GM10266 (cell line): ENCODE measurements around the gene TPCN1.

Experiments
- DNase-seq: peaks from one replicate; pipeline ENCODE4 v3.0.0; 2012; ENCODE audit errors: extremely low spot score
- TF ChIP-seq, protein P1 (sequence below): IDR thresholded peaks from 2 replicates; pipeline ENCODE4 v1.5.1; 2012; ENCODE audit warnings: mild to moderate bottlenecking, low read depth; ENCODE audit not compliant: control insufficient read depth, insufficient read depth; ENCODE audit errors: missing control alignments

The TPCN1 gene

DNA sequence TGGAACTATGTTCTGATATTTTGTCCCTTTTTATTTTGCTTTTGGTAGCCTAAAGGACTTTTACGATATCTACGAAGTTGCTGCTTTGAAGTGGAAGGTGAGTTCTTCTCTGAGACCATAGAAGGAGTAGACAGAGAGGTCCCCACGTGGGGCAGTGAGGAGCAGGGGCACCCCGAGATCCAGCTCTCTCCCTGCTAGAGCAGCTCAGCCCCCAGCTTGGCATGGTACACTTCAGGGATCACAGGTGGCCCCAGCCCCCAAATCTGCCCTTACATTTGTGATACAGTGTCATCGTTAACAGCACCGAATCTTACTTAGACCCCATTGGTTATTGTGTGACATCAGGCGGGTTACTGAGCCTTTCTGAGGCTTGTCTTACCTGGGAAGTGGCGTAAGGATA, 56.9 kb downstream of the TPCN1 start:
- TF ChIP-seq, protein P1, sequence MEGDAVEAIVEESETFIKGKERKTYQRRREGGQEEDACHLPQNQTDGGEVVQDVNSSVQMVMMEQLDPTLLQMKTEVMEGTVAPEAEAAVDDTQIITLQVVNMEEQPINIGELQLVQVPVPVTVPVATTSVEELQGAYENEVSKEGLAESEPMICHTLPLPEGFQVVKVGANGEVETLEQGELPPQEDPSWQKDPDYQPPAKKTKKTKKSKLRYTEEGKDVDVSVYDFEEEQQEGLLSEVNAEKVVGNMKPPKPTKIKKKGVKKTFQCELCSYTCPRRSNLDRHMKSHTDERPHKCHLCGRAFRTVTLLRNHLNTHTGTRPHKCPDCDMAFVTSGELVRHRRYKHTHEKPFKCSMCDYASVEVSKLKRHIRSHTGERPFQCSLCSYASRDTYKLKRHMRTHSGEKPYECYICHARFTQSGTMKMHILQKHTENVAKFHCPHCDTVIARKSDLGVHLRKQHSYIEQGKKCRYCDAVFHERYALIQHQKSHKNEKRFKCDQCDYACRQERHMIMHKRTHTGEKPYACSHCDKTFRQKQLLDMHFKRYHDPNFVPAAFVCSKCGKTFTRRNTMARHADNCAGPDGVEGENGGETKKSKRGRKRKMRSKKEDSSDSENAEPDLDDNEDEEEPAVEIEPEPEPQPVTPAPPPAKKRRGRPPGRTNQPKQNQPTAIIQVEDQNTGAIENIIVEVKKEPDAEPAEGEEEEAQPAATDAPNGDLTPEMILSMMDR, result no peak
- no peak for DNase-seq

DNA sequence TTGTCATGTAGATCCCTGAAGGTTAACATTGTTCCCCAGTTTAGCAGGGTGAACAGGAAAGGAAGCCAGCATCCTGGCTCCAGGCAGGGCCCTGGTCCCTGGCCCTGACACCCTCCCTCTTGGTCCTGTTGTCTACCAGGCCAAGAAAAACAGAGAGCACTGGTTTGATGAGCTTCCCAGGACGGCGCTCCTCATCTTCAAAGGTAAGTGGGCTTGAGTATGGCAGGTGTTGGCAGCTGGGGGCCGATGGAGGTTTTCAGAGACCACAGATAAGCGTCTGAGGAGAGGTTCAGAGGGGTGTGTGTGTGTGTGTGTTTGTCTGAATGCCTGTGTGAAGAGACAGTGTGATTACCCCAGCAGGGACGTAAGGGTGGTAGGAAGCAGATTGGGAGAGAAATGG, 57.4 kb downstream of the TPCN1 start:
- no peak for DNase-seq
- TF ChIP-seq, protein P1, result no peak

DNA sequence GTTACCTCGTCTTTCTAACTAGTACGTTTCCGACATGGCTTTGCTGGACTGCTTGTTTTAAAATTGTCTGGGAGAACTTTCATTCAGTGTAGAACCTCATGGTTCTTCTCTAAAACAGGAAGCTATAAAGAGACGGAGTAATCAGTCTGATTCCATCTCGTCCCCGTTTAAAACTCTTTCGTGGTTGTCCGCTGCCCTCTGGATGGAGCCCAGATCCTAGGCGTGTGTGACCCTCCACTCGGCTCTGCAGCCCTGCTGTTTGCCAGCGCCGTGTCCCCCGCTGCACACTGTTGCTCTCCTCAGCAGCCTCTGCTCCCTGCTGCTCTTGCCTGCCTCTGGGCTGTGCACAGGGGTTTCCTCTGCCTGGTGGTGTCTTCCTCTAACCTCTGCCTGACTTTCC, 63.5 kb downstream of the TPCN1 start:
- DNase-seq, result no peak
- TF ChIP-seq, protein P1, result no peak

DNA sequence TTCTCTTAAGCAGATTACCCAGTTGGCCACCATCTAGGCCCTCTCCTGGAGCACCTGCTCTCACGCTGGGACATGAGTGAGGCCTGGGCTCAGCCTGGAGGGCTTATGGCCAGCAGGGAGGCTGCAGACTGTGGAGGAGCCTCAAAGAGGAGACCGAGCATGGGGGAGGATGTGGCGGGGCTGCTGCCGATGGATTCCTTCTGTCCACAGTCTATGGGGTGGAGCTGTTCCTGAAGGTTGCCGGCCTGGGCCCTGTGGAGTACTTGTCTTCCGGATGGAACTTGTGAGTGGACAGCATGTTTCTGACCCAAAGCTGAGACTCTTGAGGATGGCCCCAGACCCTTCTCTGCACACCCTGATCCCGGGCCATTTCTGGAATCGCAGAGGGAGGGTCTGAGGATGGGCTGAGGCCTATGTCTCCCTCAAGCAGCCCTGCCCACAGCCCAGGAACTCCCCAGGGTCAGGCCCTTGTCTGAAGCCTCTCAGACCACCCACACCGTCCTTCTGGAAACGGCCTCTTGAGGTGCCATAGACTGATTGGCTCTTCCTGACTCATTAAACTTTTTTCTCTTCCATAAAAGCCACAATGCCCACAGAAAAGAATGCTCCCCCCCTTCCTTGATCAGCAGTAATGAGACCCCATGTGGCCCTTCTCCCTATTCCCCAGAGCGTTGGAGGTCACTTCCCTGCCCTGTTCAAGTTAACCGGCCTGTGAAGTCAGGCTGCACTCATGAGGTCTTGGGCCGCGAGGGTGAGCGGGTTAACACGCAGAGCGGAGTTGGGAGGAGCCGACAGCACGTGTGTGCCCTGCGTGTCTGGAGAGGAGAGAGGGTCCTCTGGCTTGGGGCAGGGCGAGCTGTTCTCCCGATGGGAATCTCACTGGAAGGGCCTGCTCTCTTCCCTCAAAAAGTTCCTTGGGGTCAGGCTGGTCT, 64.7 kb downstream of the TPCN1 start:
- TF ChIP-seq, protein P1, result no peak
- no peak for DNase-seq

DNA sequence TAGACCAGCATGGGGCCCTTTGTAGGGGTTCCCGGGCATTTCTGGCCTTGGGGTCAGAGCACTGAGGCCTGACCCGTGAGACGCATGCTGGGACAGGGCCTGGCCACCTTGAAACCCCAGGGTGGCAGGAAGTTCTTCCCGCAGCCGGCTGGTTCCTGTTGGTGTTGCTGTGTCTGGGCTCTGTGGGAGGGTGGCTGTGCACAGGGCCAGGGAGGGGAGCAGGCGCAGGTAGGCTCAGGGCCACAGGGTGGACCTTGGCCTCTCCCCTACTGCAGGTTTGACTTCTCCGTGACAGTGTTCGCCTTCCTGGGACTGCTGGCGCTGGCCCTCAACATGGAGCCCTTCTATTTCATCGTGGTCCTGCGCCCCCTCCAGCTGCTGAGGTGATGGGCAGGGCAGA, 65.4 kb downstream of the TPCN1 start:
- TF ChIP-seq, protein P1, result no peak
- DNase-seq, result no peak

DNA sequence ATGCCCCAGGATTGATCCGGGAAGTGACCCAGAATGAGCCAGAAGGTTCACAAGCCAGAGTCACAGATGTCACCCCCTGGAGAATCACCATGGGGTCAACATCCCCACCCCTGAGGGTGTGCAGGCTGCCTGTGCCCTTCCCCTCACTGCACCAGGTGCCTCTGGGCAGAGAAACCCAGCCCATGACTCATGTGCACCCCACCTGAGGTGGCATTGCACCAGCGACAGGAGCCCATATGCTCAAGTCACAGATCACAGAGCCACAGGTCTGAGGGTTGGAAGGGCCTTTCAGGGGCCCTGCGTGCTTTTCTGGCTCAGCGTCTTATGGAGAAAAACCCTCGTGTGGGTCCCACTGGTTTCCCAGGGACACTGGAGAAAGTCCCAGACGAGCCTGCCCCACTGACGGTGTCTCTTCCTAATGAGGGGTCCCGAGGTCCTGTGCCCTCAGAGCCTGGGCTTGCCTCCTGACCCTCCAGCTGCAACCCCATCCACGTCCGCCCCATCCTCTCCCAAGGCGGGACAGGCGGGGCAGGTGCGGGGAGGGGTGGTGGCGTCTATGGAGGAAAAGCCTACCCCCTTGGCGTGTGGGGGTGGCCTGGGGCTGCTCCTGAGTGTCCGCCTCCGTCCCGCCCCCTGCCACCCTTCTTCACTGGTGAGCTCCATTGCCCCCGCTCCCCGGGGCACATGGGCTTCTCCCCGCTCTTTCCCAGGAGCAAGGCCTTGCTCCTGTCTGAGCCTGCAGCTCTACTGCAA, 66.1 kb downstream of the TPCN1 start:
- TF ChIP-seq, protein P1, result no peak
- DNase-seq, result no peak

DNA sequence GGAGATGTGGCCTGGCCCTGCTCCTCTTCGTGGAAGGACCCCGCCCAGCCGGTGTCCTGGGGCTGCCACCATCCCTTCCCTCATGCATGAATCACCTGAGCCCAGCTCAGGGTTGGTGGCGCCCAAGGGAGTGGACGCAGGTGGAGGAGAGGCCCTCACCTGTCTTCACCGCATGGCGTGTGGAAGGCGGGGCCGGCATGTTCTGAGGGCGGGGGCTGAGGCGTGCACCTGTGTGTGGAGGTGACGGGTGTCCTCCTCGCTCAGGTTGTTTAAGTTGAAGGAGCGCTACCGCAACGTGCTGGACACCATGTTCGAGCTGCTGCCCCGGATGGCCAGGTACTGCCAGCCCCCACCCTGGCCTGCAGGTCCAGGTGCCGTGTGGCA, 66.6 kb downstream of the TPCN1 start:
- no peak for DNase-seq

More for the DNA sequence above, 66.6 kb downstream of the TPCN1 start:
- TF ChIP-seq, protein P1, result no peak
